HEK293 (cell line): Measurements from ENCODE around the gene ZDHHC8.

ENCODE experiments used
- CTCF ChIA-PET: fragments of 350-600 bp; formaldehyde crosslinking; extraction: SDS; loops from one replicate; lab custom pipeline; 2021; ENCODE audit warnings: antibody characterized with exemption; lab: Yijun Ruan, JAX
- POLR2A ChIA-PET: fragments of 300-600 bp; formaldehyde crosslinking; extraction: SDS; loops from one replicate; lab custom pipeline; 2020; ENCODE audit warnings: antibody characterized with exemption, inconsistent platforms; lab: Yijun Ruan, JAX
- H3K27ac ChIP-seq: fragments of 200-500 bp; sonication (Bioruptor generic); 2 replicates; pipeline ENCODE4 v1.5.1; 2014; ENCODE audit warnings: low read depth, low read length, control low read depth, inconsistent platforms; ENCODE audit errors: extremely low read depth
- H3K36me3 ChIP-seq, 2 experiments: fragments of 200-500 bp in 1 of 2; sonication (Bioruptor generic) in 1 of 2; 1 replicate in 1 of 2; 2 replicates in 1 of 2; pipeline ENCODE4 v1.5.1; 2014 to 2017; ENCODE audit warnings: inconsistent platforms in 2 of 2, low read length in 2 of 2; ENCODE audit not compliant: control insufficient read depth in 2 of 2, insufficient read depth in 1 of 2
- H3K4me1 ChIP-seq: fragments of 200-500 bp; sonication (Bioruptor generic); 2 replicates; pipeline ENCODE4 v1.5.1; 2014; ENCODE audit warnings: mild to moderate bottlenecking, low read length, inconsistent platforms; ENCODE audit not compliant: control insufficient read depth, insufficient read depth
- H3K4me3 ChIP-seq: 2 replicates; pipeline ENCODE4 v1.5.1; 2011; ENCODE audit warnings: low read depth, mild to moderate bottlenecking, control low read depth, low read length, moderate library complexity
- H3K9me3 ChIP-seq: fragments of 200-500 bp; sonication (Bioruptor generic); 2 replicates; pipeline ENCODE4 v1.5.1; 2014; ENCODE audit warnings: low read depth, low read length, inconsistent platforms; ENCODE audit not compliant: control insufficient read depth, insufficient read depth
- ATF2 ChIP-seq: fragments of 450-650 bp; formaldehyde crosslinking; IDR thresholded peaks from 2 replicates; pipeline ENCODE4 v1.5.1; 2016; ENCODE audit warnings: missing biosample characterization, missing genetic modification characterization, low read depth
- EGR2 ChIP-seq: fragments of 450-650 bp; formaldehyde crosslinking; IDR thresholded peaks from 2 replicates; pipeline ENCODE4 v1.5.1; 2016; ENCODE audit warnings: low read depth, missing biosample characterization, missing genetic modification characterization
- HOXC10 ChIP-seq: sonication (generic); formaldehyde crosslinking; IDR thresholded peaks from 2 replicates; pipeline ENCODE4 v1.8.1; 2023; ENCODE audit warnings: mild to moderate bottlenecking, missing genetic modification reagents
- KLF1 ChIP-seq: fragments of 450-650 bp; formaldehyde crosslinking; IDR thresholded peaks from 2 replicates; pipeline ENCODE4 v1.5.1; 2016; ENCODE audit warnings: missing biosample characterization, missing genetic modification characterization
- KLF9 ChIP-seq: fragments of 450-650 bp; formaldehyde crosslinking; IDR thresholded peaks from 2 replicates; pipeline ENCODE4 v1.5.1; 2016; ENCODE audit warnings: missing biosample characterization, missing genetic modification characterization, low read depth
- REST ChIP-seq: fragments of 450-650 bp; formaldehyde crosslinking; IDR thresholded peaks from 2 replicates; pipeline ENCODE4 v1.5.1; 2016; ENCODE audit warnings: missing biosample characterization, missing genetic modification characterization
- TRIM28 ChIP-seq: IDR thresholded peaks from 2 replicates; pipeline ENCODE4 v1.6.1; 2011; ENCODE audit warnings: low read length, control low read depth, borderline replicate concordance
- ZBTB20 ChIP-seq: fragments of 450-650 bp; formaldehyde crosslinking; IDR thresholded peaks from 2 replicates; pipeline ENCODE4 v1.5.1; 2016; ENCODE audit warnings: missing biosample characterization, missing genetic modification characterization
- ZNF10 ChIP-seq: fragments of 450-650 bp; formaldehyde crosslinking; IDR thresholded peaks from 2 replicates; pipeline ENCODE4 v1.5.1; 2017; ENCODE audit warnings: missing biosample characterization, missing genetic modification characterization
- ZNF138 ChIP-seq: fragments of 450-650 bp; formaldehyde crosslinking; IDR thresholded peaks from 2 replicates; pipeline ENCODE4 v1.5.1; 2016; ENCODE audit warnings: missing biosample characterization, missing genetic modification characterization, borderline replicate concordance
- ZNF223 ChIP-seq: fragments of 450-650 bp; formaldehyde crosslinking; IDR thresholded peaks from 2 replicates; pipeline ENCODE4 v1.5.1; 2016; ENCODE audit warnings: missing biosample characterization, missing genetic modification characterization
- ZNF404 ChIP-seq: fragments of 450-650 bp; formaldehyde crosslinking; IDR thresholded peaks from 2 replicates; pipeline ENCODE4 v1.5.1; 2017; ENCODE audit warnings: missing biosample characterization, missing genetic modification characterization
- ZNF561 ChIP-seq: fragments of 450-650 bp; IDR thresholded peaks from 2 replicates; pipeline ENCODE4 v1.5.1; 2018; ENCODE audit warnings: missing biosample characterization, missing genetic modification characterization, borderline replicate concordance
- ZNF610 ChIP-seq: fragments of 450-650 bp; formaldehyde crosslinking; IDR thresholded peaks from 2 replicates; pipeline ENCODE4 v1.5.1; 2016; ENCODE audit warnings: missing biosample characterization, missing genetic modification characterization, borderline replicate concordance
- ZNF677 ChIP-seq: fragments of 450-650 bp; IDR thresholded peaks from 2 replicates; pipeline ENCODE4 v1.5.0; 2018; ENCODE audit warnings: missing biosample characterization, mild to moderate bottlenecking, missing genetic modification characterization, moderate library complexity
- ZNF768 ChIP-seq: fragments of 450-650 bp; formaldehyde crosslinking; IDR thresholded peaks from 2 replicates; pipeline ENCODE4 v1.5.1; 2018; ENCODE audit warnings: missing biosample characterization, mild to moderate bottlenecking, missing genetic modification characterization
- TF ChIP-seq, protein P1 (sequence below): fragments of 450-650 bp; formaldehyde crosslinking; IDR thresholded peaks from 2 replicates; pipeline ENCODE4 v1.5.1; 2016; ENCODE audit warnings: missing biosample characterization, missing genetic modification characterization
- TF ChIP-seq, protein P2 (sequence below): fragments of 450-650 bp; formaldehyde crosslinking; IDR thresholded peaks from 2 replicates; pipeline ENCODE4 v1.5.0; 2017; ENCODE audit warnings: missing biosample characterization, missing genetic modification characterization, borderline replicate concordance
- TF ChIP-seq, protein P3 (sequence below): fragments of 450-650 bp; formaldehyde crosslinking; IDR thresholded peaks from 2 replicates; pipeline ENCODE4 v1.5.1; 2016; ENCODE audit warnings: missing biosample characterization, missing genetic modification characterization

Gene ZDHHC8

GRCh38 chr22:20183823-20184222 is 52.2 kb downstream of the ZDHHC8 start:
- Histone ChIP-seq H3K4me3 (no peak overlapping the region), H3K4me1 (no peaks in the 10 kb centered on the region), H3K36me3 (no peaks in the 10 kb centered on the region), H3K27ac (no peak overlapping the region), H3K9me3 (no peaks in the 10 kb centered on the region)
- TF ChIP-seq ZNF561 (no peak), ZNF10 (tag by site-specific recombination) (no peak), ZNF677 (tag by site-specific recombination) (no peak), ZBTB20 (tag by site-specific recombination) (no peak), TRIM28 (no peak), REST (tag by site-specific recombination) (no peak), ZNF404 (tag by site-specific recombination) (no peak), ZNF768 (tag by site-specific recombination) (no peak), ZNF610 (tag by site-specific recombination) (no peak), KLF1 (tag by site-specific recombination) (no peak)
- TF ChIP-seq, protein P1, sequence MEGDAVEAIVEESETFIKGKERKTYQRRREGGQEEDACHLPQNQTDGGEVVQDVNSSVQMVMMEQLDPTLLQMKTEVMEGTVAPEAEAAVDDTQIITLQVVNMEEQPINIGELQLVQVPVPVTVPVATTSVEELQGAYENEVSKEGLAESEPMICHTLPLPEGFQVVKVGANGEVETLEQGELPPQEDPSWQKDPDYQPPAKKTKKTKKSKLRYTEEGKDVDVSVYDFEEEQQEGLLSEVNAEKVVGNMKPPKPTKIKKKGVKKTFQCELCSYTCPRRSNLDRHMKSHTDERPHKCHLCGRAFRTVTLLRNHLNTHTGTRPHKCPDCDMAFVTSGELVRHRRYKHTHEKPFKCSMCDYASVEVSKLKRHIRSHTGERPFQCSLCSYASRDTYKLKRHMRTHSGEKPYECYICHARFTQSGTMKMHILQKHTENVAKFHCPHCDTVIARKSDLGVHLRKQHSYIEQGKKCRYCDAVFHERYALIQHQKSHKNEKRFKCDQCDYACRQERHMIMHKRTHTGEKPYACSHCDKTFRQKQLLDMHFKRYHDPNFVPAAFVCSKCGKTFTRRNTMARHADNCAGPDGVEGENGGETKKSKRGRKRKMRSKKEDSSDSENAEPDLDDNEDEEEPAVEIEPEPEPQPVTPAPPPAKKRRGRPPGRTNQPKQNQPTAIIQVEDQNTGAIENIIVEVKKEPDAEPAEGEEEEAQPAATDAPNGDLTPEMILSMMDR = no peak
- TF ChIP-seq, protein P2, sequence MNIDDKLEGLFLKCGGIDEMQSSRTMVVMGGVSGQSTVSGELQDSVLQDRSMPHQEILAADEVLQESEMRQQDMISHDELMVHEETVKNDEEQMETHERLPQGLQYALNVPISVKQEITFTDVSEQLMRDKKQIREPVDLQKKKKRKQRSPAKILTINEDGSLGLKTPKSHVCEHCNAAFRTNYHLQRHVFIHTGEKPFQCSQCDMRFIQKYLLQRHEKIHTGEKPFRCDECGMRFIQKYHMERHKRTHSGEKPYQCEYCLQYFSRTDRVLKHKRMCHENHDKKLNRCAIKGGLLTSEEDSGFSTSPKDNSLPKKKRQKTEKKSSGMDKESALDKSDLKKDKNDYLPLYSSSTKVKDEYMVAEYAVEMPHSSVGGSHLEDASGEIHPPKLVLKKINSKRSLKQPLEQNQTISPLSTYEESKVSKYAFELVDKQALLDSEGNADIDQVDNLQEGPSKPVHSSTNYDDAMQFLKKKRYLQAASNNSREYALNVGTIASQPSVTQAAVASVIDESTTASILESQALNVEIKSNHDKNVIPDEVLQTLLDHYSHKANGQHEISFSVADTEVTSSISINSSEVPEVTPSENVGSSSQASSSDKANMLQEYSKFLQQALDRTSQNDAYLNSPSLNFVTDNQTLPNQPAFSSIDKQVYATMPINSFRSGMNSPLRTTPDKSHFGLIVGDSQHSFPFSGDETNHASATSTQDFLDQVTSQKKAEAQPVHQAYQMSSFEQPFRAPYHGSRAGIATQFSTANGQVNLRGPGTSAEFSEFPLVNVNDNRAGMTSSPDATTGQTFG (tag by site-specific recombination) = no peak
- CTCF ChIA-PET = no interaction called here
- POLR2A ChIA-PET = no interaction called here

DNA sequence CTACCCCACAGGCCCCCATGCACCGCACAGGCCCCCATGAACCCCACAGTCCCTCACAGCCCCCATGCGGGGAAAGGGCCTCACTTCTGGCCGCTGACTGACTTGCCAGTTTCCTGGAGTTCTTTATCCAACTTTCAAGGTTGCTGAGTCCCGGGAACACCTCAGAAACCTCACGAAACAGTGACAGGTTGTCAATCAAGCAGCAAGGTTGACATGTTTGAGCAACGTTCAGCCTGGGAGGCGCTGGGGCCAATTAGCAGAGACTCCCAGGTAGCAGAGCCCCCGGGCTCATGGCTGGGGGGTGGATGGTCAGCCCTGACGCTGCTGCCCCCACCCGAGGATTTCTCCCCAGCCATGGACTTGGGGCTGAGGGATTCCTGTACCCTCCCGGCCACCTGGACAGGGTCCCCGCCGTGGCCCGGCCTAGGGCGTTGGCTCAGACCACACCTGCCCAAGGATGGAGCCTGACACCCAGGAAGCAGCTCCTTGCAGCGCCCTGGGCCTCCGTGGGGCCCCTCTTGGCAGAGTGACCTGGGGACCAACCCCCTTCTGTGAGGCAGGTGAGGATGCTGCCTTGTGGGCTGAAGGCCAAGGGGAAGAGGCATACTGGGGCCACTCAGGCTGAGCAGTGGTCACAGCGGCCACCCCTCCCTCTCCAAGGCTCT is 53.0 kb downstream of the ZDHHC8 start:
- no peaks in the 10 kb centered on the region for H3K4me1 ChIP-seq
- CTCF ChIA-PET = interaction anchor here (2.6 kb wide), 1 partner anchor 54 kb away, joined by 25 read pairs; no protein-coding TSS in a partner anchor
- H3K9me3 ChIP-seq = no peaks in the 10 kb centered on the region
- no peaks in the 10 kb centered on the region for H3K36me3 ChIP-seq
- H3K27ac ChIP-seq = no peak overlapping the region
- no peak overlapping the region for H3K4me3 ChIP-seq
- POLR2A ChIA-PET = no interaction called here
- TF ChIP-seq HOXC10 (CRISPR knock-in tag) (no peak), ATF2 (tag by site-specific recombination) (no peak), KLF9 (tag by site-specific recombination) (no peak), ZNF138 (tag by site-specific recombination) (no peak), ZNF223 (tag by site-specific recombination) (no peak), EGR2 (no peak)
- TF ChIP-seq, protein P3, sequence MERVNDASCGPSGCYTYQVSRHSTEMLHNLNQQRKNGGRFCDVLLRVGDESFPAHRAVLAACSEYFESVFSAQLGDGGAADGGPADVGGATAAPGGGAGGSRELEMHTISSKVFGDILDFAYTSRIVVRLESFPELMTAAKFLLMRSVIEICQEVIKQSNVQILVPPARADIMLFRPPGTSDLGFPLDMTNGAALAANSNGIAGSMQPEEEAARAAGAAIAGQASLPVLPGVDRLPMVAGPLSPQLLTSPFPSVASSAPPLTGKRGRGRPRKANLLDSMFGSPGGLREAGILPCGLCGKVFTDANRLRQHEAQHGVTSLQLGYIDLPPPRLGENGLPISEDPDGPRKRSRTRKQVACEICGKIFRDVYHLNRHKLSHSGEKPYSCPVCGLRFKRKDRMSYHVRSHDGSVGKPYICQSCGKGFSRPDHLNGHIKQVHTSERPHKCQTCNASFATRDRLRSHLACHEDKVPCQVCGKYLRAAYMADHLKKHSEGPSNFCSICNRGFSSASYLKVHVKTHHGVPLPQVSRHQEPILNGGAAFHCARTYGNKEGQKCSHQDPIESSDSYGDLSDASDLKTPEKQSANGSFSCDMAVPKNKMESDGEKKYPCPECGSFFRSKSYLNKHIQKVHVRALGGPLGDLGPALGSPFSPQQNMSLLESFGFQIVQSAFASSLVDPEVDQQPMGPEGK (tag by site-specific recombination) = 0 out of 2 replicates have a peak, but pooled peaks have one; percentile 17
